ENCODE results near the gene CHL1.

- no peak for TF ChIP-seq POLR2AphosphoS5 (IDR thresholded peaks at IDR 0.05)
- no peak for TF ChIP-seq POLR2A (IDR thresholded peaks at IDR 0.05)
Measured at GRCh38 chr3:308597-309321, 112.2 kb downstream of the CHL1 start.

All from gastroesophageal sphincter (tissue), 2 donors.